Tibial nerve (tissue), 4 donors: Measurements from ENCODE around the gene ALAD. TPM values are rescaled to one million over a fixed set of nuclear protein-coding genes. Genes with fewer than 3 reads are reported as not detected.
A peak's percentile ranks its signal among the peaks of the same experiment; 100 is the strongest.

ENCODE experiments used
- DNase-seq, 2 donors: peaks; one replicate each; pipeline ENCODE4 v3.0.0-alpha.2; 2019; ENCODE audit warnings: low spot score in 2 of 2
- H3K27ac ChIP-seq, 4 donors: fragments of 200-600 bp; sonication (generic) in 3 of 4; one replicate each; pipeline ENCODE4 v1.5.1; 2017 to 2019; ENCODE audit warnings: mild to moderate bottlenecking in 1 of 4
- H3K27me3 ChIP-seq, 2 donors: fragments of 200-600 bp; sonication (generic) in 1 of 2; one replicate each; pipeline versions ENCODE4 v1.5.1 to v1.6.0; 2017 to 2019
- H3K36me3 ChIP-seq, 3 donors: fragments of 200-600 bp; sonication (generic); one replicate each; pipeline ENCODE4 v1.5.1; 2018 to 2019
- H3K4me1 ChIP-seq, 4 donors: fragments of 200-600 bp; sonication (generic) in 3 of 4; one replicate each; pipeline ENCODE4 v1.5.1; 2017 to 2019
- H3K4me3 ChIP-seq, 4 donors: fragments of 200-600 bp; sonication (generic) in 3 of 4; one replicate each; pipeline ENCODE4 v1.5.1; 2017 to 2019; ENCODE audit warnings: mild to moderate bottlenecking in 1 of 4, moderate library complexity in 1 of 4
- H3K9me3 ChIP-seq, 4 donors: fragments of 200-600 bp; sonication (generic) in 3 of 4; one replicate each; pipeline ENCODE4 v1.5.1; 2017 to 2019
- EP300 ChIP-seq, 2 donors: sonication (generic); formaldehyde crosslinking; IDR thresholded peaks; one replicate each; pipeline ENCODE4 v1.6.1; 2017; ENCODE audit warnings: antibody characterized with exemption in 2 of 2, mild to moderate bottlenecking in 1 of 2
- POLR2A ChIP-seq, 2 donors: fragments of 450-650 bp; IDR thresholded peaks; one replicate each; pipeline ENCODE4 v1.6.1; 2017; ENCODE audit warnings: antibody characterized with exemption in 2 of 2, mild to moderate bottlenecking in 2 of 2, moderate library complexity in 2 of 2
- WGBS, 2 donors: methylation state at CpG; one replicate each; pipeline ENCODE4 v1.1.5; 2018; 5-methylcytosine and 5-hydroxymethylcytosine counted together
- total RNA-seq, 4 donors: library from RNA; depleted of rRNA; stranded (reverse); fragments of >200 nt; gene quantifications; one replicate each; pipeline ENCODE4 v1.1.0, GENCODE V29; 2016
- TF ChIP-seq, protein P1 (sequence below), 5 experiments: fragments of 200-600 bp in 3 of 5; fragments of 450-650 bp in 2 of 5; sonication (generic) in 3 of 5; IDR thresholded peaks; one replicate each; pipeline ENCODE4 v1.5.1; 2016 to 2019; ENCODE audit warnings: antibody characterized with exemption in 5 of 5, mild to moderate bottlenecking in 3 of 5, moderate library complexity in 2 of 5

ALAD gene
- total RNA-seq, 4 donors from 2014 or later: 36.3 to 80.4 (median 46.8) TPM

DNA sequence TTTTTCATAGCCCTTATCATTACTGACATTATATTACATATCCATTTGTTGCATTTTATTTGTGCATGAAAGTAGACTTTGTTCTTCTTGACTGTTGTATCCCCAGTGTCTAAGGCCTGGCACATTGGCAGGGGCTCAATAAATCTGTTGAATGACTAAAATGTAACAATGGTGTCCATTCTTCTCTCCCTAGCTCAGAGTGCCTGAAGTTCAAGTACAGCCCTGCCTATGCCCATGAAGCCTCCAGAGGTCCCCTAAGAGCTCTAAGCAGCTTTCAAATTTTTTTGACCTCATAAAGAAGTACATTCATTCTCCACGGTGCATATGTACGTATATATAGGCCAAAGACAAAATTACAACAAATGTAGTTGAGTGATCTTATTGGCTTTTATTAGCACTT lies 55.9 kb downstream of the ALAD start:
- Histone ChIP-seq H3K9me3 (no peaks in the 10 kb centered on the region), H3K27me3 (peaks cover 0 to 6% of the 10 kb centered on the region in 2 donors), H3K36me3 (no peaks in the 10 kb centered on the region), H3K4me3 (no peak overlapping the region), H3K27ac (peak overlapping the region in 2 of 4 donors; percentile 4 to 86), H3K4me1 (peaks cover 0 to 28% (median 12%) of the 10 kb centered on the region in 4 donors)
- WGBS, 2 donors: 25% methylated on average over 2 of the region's 2 CpGs
- no peak for TF ChIP-seq EP300 (IDR thresholded peaks at IDR 0.05)
- TF ChIP-seq, protein P1, sequence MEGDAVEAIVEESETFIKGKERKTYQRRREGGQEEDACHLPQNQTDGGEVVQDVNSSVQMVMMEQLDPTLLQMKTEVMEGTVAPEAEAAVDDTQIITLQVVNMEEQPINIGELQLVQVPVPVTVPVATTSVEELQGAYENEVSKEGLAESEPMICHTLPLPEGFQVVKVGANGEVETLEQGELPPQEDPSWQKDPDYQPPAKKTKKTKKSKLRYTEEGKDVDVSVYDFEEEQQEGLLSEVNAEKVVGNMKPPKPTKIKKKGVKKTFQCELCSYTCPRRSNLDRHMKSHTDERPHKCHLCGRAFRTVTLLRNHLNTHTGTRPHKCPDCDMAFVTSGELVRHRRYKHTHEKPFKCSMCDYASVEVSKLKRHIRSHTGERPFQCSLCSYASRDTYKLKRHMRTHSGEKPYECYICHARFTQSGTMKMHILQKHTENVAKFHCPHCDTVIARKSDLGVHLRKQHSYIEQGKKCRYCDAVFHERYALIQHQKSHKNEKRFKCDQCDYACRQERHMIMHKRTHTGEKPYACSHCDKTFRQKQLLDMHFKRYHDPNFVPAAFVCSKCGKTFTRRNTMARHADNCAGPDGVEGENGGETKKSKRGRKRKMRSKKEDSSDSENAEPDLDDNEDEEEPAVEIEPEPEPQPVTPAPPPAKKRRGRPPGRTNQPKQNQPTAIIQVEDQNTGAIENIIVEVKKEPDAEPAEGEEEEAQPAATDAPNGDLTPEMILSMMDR (IDR thresholded peaks at IDR 0.05): no peak
- no peak for TF ChIP-seq POLR2A (IDR thresholded peaks at IDR 0.05)
- no peak for DNase-seq

DNA sequence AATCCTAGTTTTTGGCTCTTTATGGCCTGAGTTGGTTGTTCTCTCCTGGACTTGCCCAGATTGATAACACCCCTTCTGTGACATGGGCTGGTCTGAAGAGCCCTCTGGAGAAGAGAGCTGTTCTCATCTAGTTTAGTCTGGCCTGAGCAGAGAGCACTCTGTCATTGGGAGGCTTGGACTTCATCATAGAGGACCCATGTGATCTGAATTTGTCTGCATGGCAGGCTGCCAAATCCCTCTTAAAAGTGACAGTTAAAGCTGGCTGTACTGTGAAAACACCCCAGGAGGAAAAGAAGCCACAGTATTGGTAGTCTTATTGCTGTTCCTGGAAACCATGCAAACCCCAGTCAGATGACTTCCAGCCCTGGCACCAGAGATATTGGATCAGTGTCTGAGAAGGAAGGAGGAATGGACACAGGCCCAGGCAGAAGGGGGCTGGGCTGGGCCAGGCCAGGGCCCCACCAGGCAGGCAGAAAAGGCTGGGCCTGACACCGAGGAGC lies 57.3 kb downstream of the ALAD start:
- DNase-seq: peak; percentile 52 to 77
- no peaks in the 10 kb centered on the region for H3K36me3 ChIP-seq
- no peaks in the 10 kb centered on the region for H3K9me3 ChIP-seq
- no peak overlapping the region for H3K4me3 ChIP-seq
- peaks cover 0 to 25% (median 11%) of the 10 kb centered on the region in 4 donors for H3K4me1 ChIP-seq
- no peaks in the 10 kb centered on the region for H3K27me3 ChIP-seq
- no peak for TF ChIP-seq POLR2A (IDR thresholded peaks at IDR 0.05)
- TF ChIP-seq, protein P1 (IDR thresholded peaks at IDR 0.05): no peak
- peak in 1 of 2 donors; percentile 51 for TF ChIP-seq EP300 (IDR thresholded peaks at IDR 0.05)
- 13 to 33% methylated on average over 1 of the region's 1 CpG for WGBS, 2 donors
- H3K27ac ChIP-seq: peak overlapping the region in 3 of 4 donors; percentile 40 to 86 (median 80)

GRCh38 chr9:113341712-113342410 lies 59.2 kb downstream of the ALAD start:
- no peaks in the 10 kb centered on the region for H3K27me3 ChIP-seq
- H3K36me3 ChIP-seq: no peaks in the 10 kb centered on the region
- peaks cover 0 to 27% (median 11%) of the 10 kb centered on the region in 4 donors for H3K4me1 ChIP-seq
- H3K4me3 ChIP-seq: no peak overlapping the region
- TF ChIP-seq, protein P1 (IDR thresholded peaks at IDR 0.05): no peak
- TF ChIP-seq POLR2A (IDR thresholded peaks at IDR 0.05) (no peak), EP300 (IDR thresholded peaks at IDR 0.05) (no peak)
- H3K9me3 ChIP-seq: no peaks in the 10 kb centered on the region
- WGBS, 2 donors: 69 to 72% methylated on average over 9 of the region's 9 CpGs
- DNase-seq: no peak
- H3K27ac ChIP-seq: no peak overlapping the region

GRCh38 chr9:113340011-113340699 lies 60.9 kb downstream of the ALAD start, which contains the start of gene WDR31:
WDR31 (minus strand) TSS chr9:113340275; CDS start chr9:113332022, 8,253 bp downstream.
- Histone ChIP-seq H3K9me3 (no peaks in the 10 kb centered on the region), H3K27me3 (no peaks in the 10 kb centered on the region), H3K4me3 (peak within 1 kb of the TSS; percentile 59 to 84 (median 76)), H3K36me3 (peaks cover 0 to 5% (median 0%) of the 10 kb centered on the region in 3 donors), H3K4me1 (peaks cover 0 to 27% (median 7%) of the 10 kb centered on the region in 4 donors), H3K27ac (peak within 1 kb of the TSS; percentile 68 to 90 (median 80))
- DNase-seq: peak; percentile 66 to 71
- WGBS, 2 donors: 0 to 1% methylated on average over 28 to 31 of the region's 46 CpGs
- TF ChIP-seq, protein P1 (IDR thresholded peaks at IDR 0.05): peak in 1 of 5 experiments; percentile 42
- TF ChIP-seq POLR2A (IDR thresholded peaks at IDR 0.05): peak; percentile 11 to 41
- peak; percentile 46 to 90 for TF ChIP-seq EP300 (IDR thresholded peaks at IDR 0.05)
